Stimulated activated naive CD8-positive, alpha-beta T cell treated with anti-CD3 and anti-CD28 coated beads, Interleukin-15, Interleukin-2, amounts not matched to agents 100 ng/mL and 50 ng/mL, for 24 hours (primary cell): Measurements from ENCODE around the gene ARL10.

Experiments used
- H3K27ac Mint-ChIP-seq: one replicate; pipeline ENCODE4 v1.8.0; 2021; ENCODE audit warnings: mild to moderate bottlenecking, mixed read lengths
- H3K27me3 Mint-ChIP-seq: one replicate; pipeline ENCODE4 v1.8.0; 2021; ENCODE audit warnings: mixed read lengths
- H3K36me3 Mint-ChIP-seq: one replicate; pipeline ENCODE4 v1.8.0; 2021; ENCODE audit warnings: low read depth, mixed read lengths
- H3K4me1 Mint-ChIP-seq: one replicate; pipeline ENCODE4 v1.8.0; 2021; ENCODE audit warnings: low read depth, mixed read lengths
- H3K4me3 Mint-ChIP-seq: one replicate; pipeline ENCODE4 v1.8.0; 2021; ENCODE audit warnings: mild to moderate bottlenecking, mixed read lengths
- H3K9me3 Mint-ChIP-seq: one replicate; pipeline ENCODE4 v1.8.0; 2021; ENCODE audit warnings: mixed read lengths

Gene ARL10

DNA sequence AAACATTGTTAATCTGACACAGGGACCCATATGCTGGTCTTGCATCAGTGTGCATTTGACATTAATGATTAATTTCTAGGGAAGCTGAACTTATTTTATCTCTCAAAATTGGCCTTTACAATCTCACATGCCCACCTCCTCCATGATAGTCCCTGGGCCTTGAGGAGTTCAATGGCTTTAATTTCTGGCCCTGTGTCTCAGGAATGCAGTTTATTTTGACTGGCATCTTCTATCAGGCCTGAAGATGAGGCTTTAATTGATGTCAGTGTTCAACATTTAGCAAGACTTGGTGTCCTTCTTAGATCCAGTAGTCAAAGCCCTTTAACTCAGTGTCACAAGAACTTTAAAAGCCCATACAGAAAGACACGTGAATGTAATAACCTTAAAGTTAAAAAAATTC lies 61.6 kb downstream of the ARL10 start:
- Mint-ChIP-seq H3K27me3 (no peaks in the 10 kb centered on the region), H3K4me1 (peaks cover 10% of the 10 kb centered on the region), H3K4me3 (no peak overlapping the region), H3K9me3 (no peaks in the 10 kb centered on the region), H3K27ac (no peak overlapping the region), H3K36me3 (no peaks in the 10 kb centered on the region)

DNA sequence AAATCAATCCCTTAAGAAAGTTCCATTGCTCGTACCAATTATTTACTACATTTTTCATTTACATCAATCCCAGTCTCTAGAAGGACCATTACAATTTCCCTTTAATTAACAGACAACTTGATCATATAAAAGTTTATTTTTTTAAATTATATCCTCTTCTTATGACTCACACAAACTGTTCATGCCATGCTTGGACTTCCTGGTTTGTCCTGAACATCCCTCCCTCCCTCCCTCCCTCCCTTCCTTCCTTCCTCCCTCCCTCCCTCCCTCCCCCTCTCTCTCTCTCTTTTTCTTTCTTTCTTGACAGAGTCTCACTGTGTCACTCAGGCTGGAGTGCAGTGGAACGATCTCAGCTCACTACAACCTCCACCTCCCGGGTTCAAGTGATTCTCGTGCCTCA lies 62.7 kb downstream of the ARL10 start:
- Mint-ChIP-seq H3K27ac (no peak overlapping the region), H3K4me3 (no peak overlapping the region), H3K36me3 (no peaks in the 10 kb centered on the region), H3K27me3 (no peaks in the 10 kb centered on the region), H3K4me1 (peaks cover 10% of the 10 kb centered on the region), H3K9me3 (no peaks in the 10 kb centered on the region)

DNA sequence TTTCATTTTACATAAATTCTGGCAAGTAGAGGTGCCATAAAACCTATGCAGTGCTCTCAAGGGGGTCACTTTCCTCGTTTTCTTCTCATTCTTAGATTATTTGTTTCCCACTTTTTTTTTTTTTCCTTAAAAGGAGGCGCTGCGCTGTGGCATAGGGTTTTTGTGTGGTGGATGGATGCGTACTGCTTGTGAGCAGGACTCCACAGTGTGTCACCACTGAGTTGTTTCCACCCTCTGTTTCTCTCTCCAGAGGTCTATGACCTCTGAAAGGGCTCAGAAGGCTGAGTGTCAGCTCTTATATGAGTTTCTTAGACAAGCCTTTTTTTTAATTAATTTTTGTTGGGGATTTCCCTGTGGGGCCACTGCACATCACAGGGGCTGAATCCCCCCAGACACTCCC lies 64.7 kb downstream of the ARL10 start:
- no peaks in the 10 kb centered on the region for H3K36me3 Mint-ChIP-seq
- no peak overlapping the region for H3K4me3 Mint-ChIP-seq
- H3K27me3 Mint-ChIP-seq, result no peaks in the 10 kb centered on the region
- no peaks in the 10 kb centered on the region for H3K9me3 Mint-ChIP-seq
- H3K27ac Mint-ChIP-seq, result no peak overlapping the region
- peaks cover 10% of the 10 kb centered on the region for H3K4me1 Mint-ChIP-seq
